ENCODE data around the gene ICA1. TPM values are rescaled to one million over a fixed set of nuclear protein-coding genes. Genes with fewer than 3 reads are reported as not detected.

The ICA1 gene
- total and polyA plus RNA-seq, 4 donors: 16.5 to 54.6 (median 30.8) TPM

DNA sequence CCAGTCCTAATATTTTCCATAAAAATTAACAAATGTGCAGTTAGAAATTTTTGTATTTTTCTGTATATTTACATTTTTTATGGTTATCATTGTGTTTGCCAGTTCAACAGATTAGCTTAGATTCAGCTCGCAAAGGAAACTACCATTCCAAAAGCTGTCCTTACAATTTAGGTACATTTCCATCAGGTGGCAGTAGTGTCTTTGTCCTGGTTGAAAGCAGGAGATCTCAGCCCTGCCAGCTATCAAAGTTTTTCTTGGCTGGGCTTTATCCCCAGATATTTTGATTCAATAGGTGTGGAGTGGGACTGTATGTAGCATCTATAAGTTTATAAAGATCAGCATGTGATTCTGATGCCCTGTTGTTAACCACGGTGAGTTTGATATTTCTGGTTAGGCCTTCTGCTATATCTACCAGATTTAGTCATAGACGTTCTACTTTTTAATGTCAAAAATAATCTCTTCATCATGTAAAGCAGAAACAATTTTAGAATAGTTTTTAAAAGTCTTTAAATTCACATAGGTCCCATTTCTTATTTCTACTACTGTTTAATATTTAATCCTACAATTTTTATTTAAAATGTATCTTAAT lies 15.5 kb upstream of the ICA1 start:
- Histone ChIP-seq H3K36me3 (ENCODE audit: control insufficient read depth in 4 of 4, insufficient read depth in 4 of 4, low read length in 4 of 4) (no peaks in the 10 kb centered on the region), H3K27ac (ENCODE audit: low read depth in 1 of 2, low read length in 1 of 2) (no peak overlapping the region), H3K4me3 (no peak overlapping the region), H3K27me3 (ENCODE audit: control insufficient read depth in 3 of 3, insufficient read depth in 3 of 3, low read length in 2 of 3) (no peaks in the 10 kb centered on the region), H3K9ac (ENCODE audit: insufficient read depth in 1 of 2, low read length in 2 of 2) (no peak overlapping the region), H3K4me1 (ENCODE audit: control insufficient read depth in 5 of 5, insufficient read depth in 5 of 5, low read length in 5 of 5) (peaks cover 0 to 4% (median 0%) of the 10 kb centered on the region in 5 donors), H3K9me3 (ENCODE audit: control insufficient read depth in 4 of 4, insufficient read depth in 3 of 4, low read length in 3 of 4) (no peaks in the 10 kb centered on the region)
- ATAC-seq (ENCODE audit: insufficient read depth, low FRiP score): no peak
- no peak for DNase-seq
- WGBS, 2 donors: 84 to 86% methylated on average over 3 of the region's 3 CpGs
- TF ChIP-seq, protein P1, sequence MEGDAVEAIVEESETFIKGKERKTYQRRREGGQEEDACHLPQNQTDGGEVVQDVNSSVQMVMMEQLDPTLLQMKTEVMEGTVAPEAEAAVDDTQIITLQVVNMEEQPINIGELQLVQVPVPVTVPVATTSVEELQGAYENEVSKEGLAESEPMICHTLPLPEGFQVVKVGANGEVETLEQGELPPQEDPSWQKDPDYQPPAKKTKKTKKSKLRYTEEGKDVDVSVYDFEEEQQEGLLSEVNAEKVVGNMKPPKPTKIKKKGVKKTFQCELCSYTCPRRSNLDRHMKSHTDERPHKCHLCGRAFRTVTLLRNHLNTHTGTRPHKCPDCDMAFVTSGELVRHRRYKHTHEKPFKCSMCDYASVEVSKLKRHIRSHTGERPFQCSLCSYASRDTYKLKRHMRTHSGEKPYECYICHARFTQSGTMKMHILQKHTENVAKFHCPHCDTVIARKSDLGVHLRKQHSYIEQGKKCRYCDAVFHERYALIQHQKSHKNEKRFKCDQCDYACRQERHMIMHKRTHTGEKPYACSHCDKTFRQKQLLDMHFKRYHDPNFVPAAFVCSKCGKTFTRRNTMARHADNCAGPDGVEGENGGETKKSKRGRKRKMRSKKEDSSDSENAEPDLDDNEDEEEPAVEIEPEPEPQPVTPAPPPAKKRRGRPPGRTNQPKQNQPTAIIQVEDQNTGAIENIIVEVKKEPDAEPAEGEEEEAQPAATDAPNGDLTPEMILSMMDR (IDR thresholded peaks at IDR 0.05; ENCODE audit: control extremely low read depth, extremely low read depth): no peak

DNA sequence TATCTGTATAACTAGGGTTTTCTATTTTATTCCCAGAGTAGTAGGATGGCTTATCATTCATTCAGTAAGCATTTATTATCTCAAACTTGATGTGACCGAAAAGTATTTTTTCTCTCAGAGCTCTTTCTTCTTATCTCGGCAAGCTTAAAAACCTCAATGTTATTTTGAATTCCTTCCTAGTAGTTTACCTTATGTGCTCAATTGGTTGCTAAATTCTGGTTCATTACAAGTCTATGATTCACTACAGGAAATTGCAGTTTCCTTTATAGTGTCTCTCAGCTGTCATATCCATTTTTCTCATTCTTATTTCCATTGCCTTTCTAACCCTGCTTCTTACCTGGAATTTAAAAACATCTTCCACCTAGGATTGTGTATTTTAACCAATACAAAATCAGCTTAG lies 12.6 kb upstream of the ICA1 start:
- Histone ChIP-seq H3K4me1 (ENCODE audit: control insufficient read depth in 5 of 5, insufficient read depth in 5 of 5, low read length in 5 of 5) (no peaks in the 10 kb centered on the region), H3K9me3 (ENCODE audit: control insufficient read depth in 4 of 4, insufficient read depth in 3 of 4, low read length in 3 of 4) (no peaks in the 10 kb centered on the region), H3K4me3 (no peak overlapping the region), H3K36me3 (ENCODE audit: control insufficient read depth in 4 of 4, insufficient read depth in 4 of 4, low read length in 4 of 4) (no peaks in the 10 kb centered on the region), H3K27me3 (ENCODE audit: control insufficient read depth in 3 of 3, insufficient read depth in 3 of 3, low read length in 2 of 3) (no peaks in the 10 kb centered on the region), H3K9ac (ENCODE audit: insufficient read depth in 1 of 2, low read length in 2 of 2) (no peak overlapping the region), H3K27ac (ENCODE audit: low read depth in 1 of 2, low read length in 1 of 2) (no peak overlapping the region)
- WGBS, 2 donors: 39 to 56% methylated on average over 2 of the region's 2 CpGs
- TF ChIP-seq, protein P1 (IDR thresholded peaks at IDR 0.05; ENCODE audit: control extremely low read depth, extremely low read depth): no peak
- DNase-seq (no peak), ATAC-seq (ENCODE audit: insufficient read depth, low FRiP score) (no peak)

GRCh38 chr7:8271960-8272359 lies 10.0 kb upstream of the ICA1 start:
- TF ChIP-seq, protein P1 (IDR thresholded peaks at IDR 0.05; ENCODE audit: control extremely low read depth, extremely low read depth): no peak
- no peak for ATAC-seq (ENCODE audit: insufficient read depth, low FRiP score)
- Histone ChIP-seq H3K27me3 (ENCODE audit: control insufficient read depth in 3 of 3, insufficient read depth in 3 of 3, low read length in 2 of 3) (no peaks in the 10 kb centered on the region), H3K27ac (ENCODE audit: low read depth in 1 of 2, low read length in 1 of 2) (no peak overlapping the region), H3K4me3 (no peak overlapping the region), H3K4me1 (ENCODE audit: control insufficient read depth in 5 of 5, insufficient read depth in 5 of 5, low read length in 5 of 5) (no peaks in the 10 kb centered on the region), H3K9me3 (ENCODE audit: control insufficient read depth in 4 of 4, insufficient read depth in 3 of 4, low read length in 3 of 4) (no peaks in the 10 kb centered on the region), H3K9ac (ENCODE audit: insufficient read depth in 1 of 2, low read length in 2 of 2) (no peak overlapping the region), H3K36me3 (ENCODE audit: control insufficient read depth in 4 of 4, insufficient read depth in 4 of 4, low read length in 4 of 4) (no peaks in the 10 kb centered on the region)
- no peak for DNase-seq

DNA sequence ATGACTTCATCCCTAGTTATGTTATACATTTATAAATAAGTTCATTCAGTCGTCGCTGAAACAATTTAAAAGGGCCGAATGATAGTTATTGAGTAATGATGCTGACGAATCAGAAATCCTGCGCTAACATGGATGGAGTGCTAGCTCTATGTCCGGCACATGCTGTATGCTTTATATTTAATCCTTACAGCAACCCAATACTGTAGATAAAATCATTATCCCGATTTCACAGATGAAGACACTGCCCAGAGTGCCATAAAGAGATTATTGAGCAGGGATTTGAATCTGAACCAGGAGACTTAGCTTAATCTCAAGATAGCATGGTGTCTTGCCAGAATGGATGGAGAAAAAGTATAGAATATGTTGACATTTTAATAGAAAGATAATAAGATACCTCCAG lies 1.1 kb upstream of the ICA1 start:
- WGBS, 2 donors: 56 to 66% methylated on average over 7 of the region's 7 CpGs
- no peaks in the 10 kb centered on the region for H3K36me3 ChIP-seq (ENCODE audit: control insufficient read depth in 4 of 4, insufficient read depth in 4 of 4, low read length in 4 of 4)
- no peak overlapping the region for H3K27ac ChIP-seq (ENCODE audit: low read depth in 1 of 2, low read length in 1 of 2)
- H3K9me3 ChIP-seq (ENCODE audit: control insufficient read depth in 4 of 4, insufficient read depth in 3 of 4, low read length in 3 of 4): no peaks in the 10 kb centered on the region
- peaks cover 0 to 6% (median 2%) of the 10 kb centered on the region in 5 donors for H3K4me1 ChIP-seq (ENCODE audit: control insufficient read depth in 5 of 5, insufficient read depth in 5 of 5, low read length in 5 of 5)
- TF ChIP-seq, protein P1 (IDR thresholded peaks at IDR 0.05; ENCODE audit: control extremely low read depth, extremely low read depth): no peak
- peak overlapping the region in 1 of 2 donors; percentile 88 for H3K9ac ChIP-seq (ENCODE audit: insufficient read depth in 1 of 2, low read length in 2 of 2)
- no peak for DNase-seq
- no peak for ATAC-seq (ENCODE audit: insufficient read depth, low FRiP score)
- no peak overlapping the region for H3K4me3 ChIP-seq
- peaks cover 0 to 34% (median 10%) of the 10 kb centered on the region in 3 donors for H3K27me3 ChIP-seq (ENCODE audit: control insufficient read depth in 3 of 3, insufficient read depth in 3 of 3, low read length in 2 of 3)
